GM19467 (cell line): ENCODE results near the gene TMEM233.
"Not testable (repeated sequence)": the region's sequence is repeated elsewhere in the genome, so short reads cannot be mapped to it uniquely, and the experiment has no call there.

ENCODE experiments used
- ATAC-seq: cut with Tn5 transposase; IDR thresholded peaks from one replicate; pipeline ENCODE4 v1.9.1; 2021; ENCODE audit warnings: mild to moderate bottlenecking, moderate library complexity; ENCODE audit not compliant: unreplicated experiment

Gene TMEM233

DNA sequence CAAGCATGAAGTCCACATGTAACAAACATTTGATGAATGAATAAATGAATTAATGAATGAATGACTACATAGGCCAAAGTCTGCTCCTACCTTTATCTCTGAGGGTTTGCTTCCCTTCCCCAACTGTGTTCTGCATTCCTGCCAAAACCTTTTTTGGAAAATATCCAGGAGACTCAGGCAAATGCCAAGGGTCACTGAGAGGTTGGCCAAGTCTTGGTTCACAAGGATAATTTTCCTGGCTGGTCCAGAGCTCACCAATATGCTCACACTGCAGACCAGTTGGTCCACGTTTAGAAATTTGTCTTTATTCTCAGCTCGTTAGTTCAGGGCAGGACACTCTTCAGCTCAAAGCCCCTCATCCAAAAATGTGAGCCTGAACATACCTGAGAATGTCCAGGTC is 10.2 kb downstream of the TMEM233 start:
- ATAC-seq, result no peak

DNA sequence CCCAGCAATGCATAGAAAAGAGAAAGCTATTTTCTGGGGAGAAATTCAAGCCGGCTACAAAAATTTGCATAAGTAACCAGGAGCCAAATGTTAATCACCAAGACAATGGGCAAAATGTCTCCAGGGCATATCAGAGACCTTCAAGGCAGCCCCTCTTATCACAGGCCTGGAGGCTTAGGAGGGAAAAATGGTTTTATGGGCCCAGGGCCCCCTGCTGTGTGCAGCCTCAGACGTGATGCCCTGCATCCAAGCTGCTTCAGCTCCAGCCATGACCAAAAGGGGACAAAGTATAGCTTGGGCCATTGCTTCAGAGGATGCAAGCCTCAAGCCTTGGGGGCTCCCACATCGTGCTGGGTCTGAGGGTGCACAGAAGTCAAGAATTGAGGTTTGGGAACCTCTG is 15.8 kb downstream of the TMEM233 start:
- ATAC-seq, result no peak

GRCh38 chr12:119613319-119613936 is 19.9 kb downstream of the TMEM233 start:
- no peak for ATAC-seq

DNA sequence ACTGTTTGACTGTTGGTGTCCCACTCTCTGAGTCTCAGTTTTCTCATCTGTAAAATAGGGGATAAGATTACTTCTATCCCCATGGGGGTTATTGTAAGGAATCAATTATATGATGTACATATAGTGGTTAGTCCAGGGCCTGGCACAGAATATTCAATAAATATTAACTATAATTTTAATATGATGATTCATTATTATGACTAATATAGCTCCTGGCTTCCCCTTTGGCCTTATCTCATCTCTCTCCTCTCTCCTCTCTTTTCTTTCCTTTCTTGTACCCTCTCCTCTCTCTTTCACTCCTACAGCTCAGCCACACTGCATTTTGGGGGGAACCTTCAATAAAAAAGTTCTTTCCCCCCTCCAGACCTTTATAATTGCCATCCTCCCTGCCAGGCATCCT is 21.1 kb downstream of the TMEM233 start:
- no peak for ATAC-seq

- ATAC-seq, result no peak
Observed at GRCh38 chr12:119615518-119616475, 22.2 kb downstream of the TMEM233 start.

DNA sequence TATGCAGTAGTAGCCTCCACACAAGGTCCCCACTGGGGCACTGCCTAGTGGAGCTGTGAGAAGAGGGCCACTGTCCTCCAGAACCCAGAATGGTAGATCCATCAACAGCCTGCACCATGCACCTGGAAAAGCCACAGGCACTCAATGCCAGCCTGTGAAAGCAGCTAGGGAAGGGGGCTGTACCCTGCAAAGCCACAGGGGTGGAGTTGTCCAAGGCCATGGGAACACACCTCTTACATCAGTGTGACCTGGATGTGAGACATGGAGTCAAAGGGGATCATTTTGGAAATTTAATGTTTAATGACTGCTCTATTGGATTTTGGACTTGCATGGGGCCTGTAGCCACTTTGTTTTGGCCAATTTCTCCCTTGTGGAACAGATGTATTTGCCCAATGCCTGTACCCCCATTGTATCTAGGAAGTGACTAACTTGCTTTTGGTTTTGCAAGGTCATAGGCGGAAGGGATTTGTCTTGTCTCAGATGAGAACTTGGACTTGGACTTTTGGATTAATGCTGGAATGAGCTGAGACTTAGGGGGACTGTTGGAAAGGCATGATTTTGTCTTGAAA is 24.8 kb downstream of the TMEM233 start:
- not testable (repeated sequence) for ATAC-seq

DNA sequence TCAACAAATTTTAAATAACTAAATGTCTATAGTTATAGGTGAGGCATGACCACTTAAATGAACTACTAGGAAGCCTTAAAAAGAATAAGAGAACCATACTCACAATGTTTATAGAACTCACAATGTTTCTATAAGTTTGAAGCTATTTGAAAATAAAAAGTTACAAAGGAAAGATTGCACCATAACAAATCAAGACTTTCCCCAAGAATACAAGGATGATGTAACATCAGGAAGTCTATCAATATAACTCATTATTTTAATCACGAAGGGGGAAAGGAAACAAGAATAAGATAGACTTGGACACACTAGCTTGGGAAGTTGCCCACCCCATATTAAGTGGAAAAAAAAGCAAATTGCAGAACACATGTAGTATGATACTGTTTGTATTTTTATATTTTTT is 26.9 kb downstream of the TMEM233 start:
- ATAC-seq, result no peak

DNA sequence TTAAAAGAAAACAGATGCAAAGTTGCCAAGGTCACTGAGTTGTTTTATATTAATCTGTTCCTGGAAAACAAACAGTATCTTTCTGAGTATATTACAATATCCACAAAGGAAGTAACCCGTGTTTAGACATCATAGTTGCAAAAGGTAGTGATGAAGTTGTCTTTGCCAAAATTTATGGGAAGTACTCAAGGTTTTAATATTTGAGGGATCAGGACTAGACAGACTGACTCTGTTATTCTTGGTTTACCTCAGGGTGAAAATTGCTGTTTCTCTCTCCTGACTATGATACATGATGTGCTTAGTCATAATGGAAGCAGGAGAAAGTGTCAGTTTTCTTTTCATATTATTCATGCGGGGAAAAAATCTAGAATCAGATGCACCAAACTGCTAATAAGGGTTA is 28.3 kb downstream of the TMEM233 start:
- ATAC-seq, result no peak

DNA sequence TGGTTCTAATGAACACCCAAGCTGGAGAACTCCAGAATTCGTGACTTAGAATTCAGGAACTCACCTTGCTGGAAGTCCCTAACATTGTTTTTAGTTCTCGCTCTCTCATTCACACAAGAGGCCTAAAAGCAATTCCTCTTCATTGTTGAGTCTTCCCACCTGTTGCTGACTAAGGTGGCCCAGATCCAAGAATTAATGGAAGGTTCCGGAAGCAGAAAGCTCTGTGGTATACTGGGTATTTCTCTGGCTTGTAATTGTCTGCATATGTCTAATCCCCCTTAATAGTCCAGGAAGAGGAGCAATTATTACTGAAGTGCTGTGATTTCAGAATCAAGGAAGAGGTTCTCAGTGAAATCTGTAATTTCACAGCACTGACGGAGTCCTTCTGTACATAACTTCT is 31.4 kb downstream of the TMEM233 start:
- no peak for ATAC-seq

GRCh38 chr12:119627019-119627643 is 33.6 kb downstream of the TMEM233 start:
- no peak for ATAC-seq

DNA sequence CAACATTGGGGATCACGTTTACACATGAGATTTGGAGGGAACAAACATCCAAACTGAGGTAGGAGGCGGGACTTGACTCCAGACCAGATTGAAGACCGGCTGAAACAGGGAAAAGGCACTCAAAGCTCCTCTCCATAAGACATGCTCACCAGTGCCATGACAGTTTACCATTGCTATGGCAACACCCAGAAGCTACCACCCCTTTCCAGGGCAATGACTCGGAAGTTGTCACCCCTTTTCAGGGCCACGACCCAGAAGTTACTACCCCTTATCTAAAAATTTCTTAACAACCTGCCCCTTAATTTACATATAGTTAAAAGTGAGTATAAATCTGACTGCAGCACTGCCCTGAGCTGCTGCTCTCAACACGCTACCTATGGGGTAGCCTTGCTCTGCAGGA is 34.1 kb downstream of the TMEM233 start:
- no peak for ATAC-seq

DNA sequence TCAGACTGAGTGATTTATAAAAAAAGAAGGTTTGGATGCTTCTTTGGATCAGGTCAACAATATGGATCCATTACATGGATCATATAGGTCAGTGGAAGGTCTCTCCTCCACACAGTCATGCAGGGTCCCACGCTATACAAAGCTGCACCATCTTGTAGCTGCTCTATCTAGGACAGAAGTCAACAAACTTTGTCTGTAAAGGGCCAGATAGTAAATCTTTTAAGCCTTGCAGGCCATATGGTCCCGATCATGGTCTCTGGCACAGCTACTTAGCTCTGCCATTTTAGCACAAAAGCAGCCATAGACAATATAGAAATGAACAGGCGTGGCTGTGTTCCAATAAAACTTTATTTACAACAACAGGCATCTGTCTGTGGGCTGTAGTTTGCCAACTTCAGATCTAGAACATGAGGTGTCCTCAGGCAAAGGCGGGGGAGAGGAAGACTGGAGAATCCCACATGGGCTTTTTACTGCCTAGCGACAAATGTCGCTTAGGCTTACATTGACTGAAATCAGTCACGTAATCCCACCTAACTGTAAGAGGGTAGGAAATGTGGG is 36.7 kb downstream of the TMEM233 start:
- no peak for ATAC-seq

DNA sequence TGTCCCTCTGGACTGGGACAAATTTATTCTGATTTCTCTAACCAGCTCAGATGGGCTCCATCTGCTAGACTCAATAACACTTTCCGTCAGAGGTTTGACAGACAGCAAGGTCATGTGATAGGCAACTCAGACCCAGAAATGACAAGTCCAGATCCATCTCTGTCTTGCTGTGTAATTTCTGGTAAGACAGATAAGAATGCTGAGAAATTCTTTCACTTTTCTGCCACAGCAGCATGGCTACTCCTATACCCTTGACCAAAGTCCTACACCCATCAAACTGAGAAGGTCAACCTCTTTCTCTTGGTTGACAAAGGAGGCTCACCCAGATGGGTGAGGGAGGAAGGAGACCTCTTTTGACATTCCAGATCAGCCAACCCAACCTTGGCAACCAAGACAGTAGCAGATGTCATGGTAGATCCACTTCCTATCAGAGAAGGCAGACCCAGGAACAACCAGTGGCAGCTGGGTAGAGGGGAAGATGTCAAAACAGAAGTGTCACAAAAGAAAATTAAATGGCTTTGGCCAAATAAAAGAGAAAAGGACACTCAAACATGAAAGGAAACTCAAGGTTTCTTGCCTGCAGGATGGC is 37.5 kb downstream of the TMEM233 start:
- ATAC-seq, result no peak

- no peak for ATAC-seq
Observed at GRCh38 chr12:119631930-119632678, 38.5 kb downstream of the TMEM233 start.

GRCh38 chr12:119634743-119635142 is 41.2 kb downstream of the TMEM233 start:
- ATAC-seq, result no peak

DNA sequence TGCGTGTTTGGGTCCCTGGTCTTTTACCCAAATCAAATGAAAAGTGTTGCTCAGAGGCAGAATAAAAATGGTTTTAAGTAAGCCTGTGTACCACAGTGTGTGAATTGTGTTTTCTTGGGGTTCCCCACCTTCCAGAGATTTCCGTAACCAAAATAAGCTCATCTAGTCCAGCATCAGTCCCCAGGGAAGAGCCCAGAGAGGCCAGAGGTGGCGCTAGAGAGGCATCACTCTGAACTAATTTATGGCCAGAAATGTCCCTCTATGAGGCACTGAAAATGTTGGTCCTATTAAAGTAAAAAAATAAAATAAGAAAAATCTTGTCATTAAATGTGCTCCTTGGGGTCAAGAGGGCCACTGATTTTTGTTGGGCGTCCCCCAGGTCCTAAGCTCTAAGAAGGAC is 49.4 kb downstream of the TMEM233 start:
- no peak for ATAC-seq

DNA sequence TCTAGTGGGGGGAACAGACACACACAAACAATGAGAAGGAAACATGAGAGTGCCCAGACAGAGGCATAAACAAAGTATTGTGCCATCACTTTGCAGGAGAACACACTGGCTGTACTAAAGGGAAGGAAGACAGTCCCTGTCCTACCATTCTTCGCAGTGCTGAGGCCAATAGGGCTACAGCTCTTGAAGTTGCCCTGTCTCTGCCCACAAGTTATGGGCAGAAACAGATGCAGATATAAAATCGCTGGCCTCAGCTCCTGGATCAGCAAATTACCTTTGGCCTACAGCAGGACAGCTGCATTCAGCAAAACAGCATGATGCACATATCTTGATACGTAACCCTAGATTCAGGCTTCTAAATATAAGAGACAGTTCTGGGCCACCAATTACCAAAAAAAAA is 51.4 kb downstream of the TMEM233 start:
- ATAC-seq, result no peak

DNA sequence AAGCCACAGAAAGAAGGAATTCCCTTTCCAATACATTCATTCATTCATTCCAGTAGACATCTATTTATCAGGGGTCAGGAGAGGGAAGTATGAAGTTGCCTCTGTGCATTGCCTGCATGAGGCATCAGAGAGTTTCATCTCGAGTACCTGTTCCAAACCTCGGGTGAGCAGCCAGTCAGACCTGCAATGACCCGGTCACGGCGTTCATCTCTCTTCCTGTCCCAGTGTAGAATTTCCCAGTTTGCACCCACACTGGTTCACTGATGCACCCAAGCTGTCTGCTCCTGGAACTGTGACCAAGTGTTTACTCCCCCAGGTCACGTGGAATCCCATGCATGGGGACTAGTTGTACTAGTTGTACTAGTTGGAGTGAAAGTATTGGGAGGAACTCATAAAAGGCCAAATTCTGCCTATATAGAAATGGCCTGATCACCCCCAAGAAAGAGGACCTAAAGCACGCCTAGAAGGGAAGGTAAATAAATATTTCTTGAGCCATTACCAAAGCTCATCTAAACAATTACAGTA is 52.0 kb downstream of the TMEM233 start:
- ATAC-seq, result no peak

GRCh38 chr12:119649202-119649808 is 55.7 kb downstream of the TMEM233 start:
- ATAC-seq, result no peak
